ENCODE results near the gene SPHK1. TPM values are rescaled to one million over a fixed set of nuclear protein-coding genes. Genes with fewer than 3 reads are reported as not detected.
"Not testable (repeated sequence)": the region's sequence is repeated elsewhere in the genome, so short reads cannot be mapped to it uniquely, and the experiment has no call there.

SPHK1 gene
- total and polyA plus RNA-seq, 4 donors: 8.6 to 24.5 (median 18.0) TPM

DNA sequence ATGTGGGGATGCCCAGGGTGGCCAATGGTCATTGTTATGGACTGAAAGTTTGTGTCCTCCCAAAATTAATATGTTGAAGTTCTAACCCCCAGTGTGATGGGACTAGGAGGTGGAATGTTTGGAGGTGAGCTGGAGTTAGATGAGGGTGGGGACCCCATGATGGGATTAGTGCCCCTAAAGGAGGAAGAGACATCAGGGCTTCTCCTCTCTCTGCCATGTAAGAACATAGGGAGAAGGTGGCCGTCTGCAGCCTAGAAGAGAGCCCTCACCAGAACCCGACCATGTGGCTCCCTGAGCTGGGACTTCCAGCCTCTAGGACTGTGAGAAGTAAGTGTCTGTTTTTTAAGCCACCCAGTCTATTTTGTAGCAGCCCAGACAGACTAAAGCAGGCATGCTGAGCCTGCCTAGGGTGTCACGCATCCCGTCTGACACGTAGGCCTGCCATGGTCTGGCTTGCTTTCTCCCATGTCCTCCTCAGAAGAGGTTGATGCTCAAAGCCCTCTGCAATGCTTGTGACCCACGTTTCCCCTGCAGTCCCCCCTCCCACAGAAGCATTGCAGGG is 26.7 kb upstream of the SPHK1 start:
- 74 to 79% methylated on average over 6 of the region's 6 CpGs for WGBS, 2 donors
- no peak for ATAC-seq (ENCODE audit: low FRiP score)
- H3K36me3 ChIP-seq (ENCODE audit: control insufficient read depth in 1 of 2, insufficient read depth in 2 of 2, low read length in 1 of 2): no peaks in the 10 kb centered on the region

DNA sequence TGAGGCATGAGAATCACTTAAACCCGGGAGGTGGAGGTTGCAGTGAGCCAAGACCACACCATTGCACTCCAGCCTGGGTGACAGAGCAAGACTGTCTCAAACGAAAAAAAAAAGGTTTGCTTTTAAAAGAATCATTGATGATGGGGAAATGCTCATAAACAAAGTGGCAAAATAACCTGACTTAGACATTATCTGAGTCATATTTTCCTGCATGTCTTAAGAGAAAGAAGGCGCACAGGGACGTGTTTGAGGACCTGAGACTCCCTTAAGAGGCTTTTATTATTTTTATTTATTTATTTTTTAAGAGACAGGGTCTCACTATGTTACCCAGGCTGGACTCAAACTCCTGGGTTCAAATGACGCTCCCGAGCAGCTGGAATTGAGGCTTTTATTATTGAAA is 25.0 kb upstream of the SPHK1 start:
- no peak for ATAC-seq (ENCODE audit: low FRiP score)
- Histone ChIP-seq H3K4me3 (ENCODE audit: low read length in 2 of 2) (no peak overlapping the region), H3K27me3 (ENCODE audit: control insufficient read depth in 1 of 2, insufficient read depth in 2 of 2, low read length in 1 of 2) (no peaks in the 10 kb centered on the region), H3K4me1 (ENCODE audit: control insufficient read depth in 1 of 2, insufficient read depth in 2 of 2, low read length in 2 of 2) (no peaks in the 10 kb centered on the region), H3K36me3 (ENCODE audit: control insufficient read depth in 1 of 2, insufficient read depth in 2 of 2, low read length in 1 of 2) (no peaks in the 10 kb centered on the region), H3K27ac (ENCODE audit: low read depth in 1 of 2, low read length in 2 of 2) (no peak overlapping the region), H3K9me3 (ENCODE audit: control insufficient read depth, low read length) (no peaks in the 10 kb centered on the region)
- 77% methylated on average over 6 of the region's 6 CpGs for WGBS, 2 donors
- no peak for DNase-seq
- intact Hi-C loops (cut with DNase I): loop anchor here in 1 of 2 donors (10.0 kb wide), 1 partner anchor 55 kb away; the partner anchor contains the start of gene QRICH2

More for the DNA sequence above, 26.7 kb upstream of the SPHK1 start:
- no peak for DNase-seq
- peaks cover 0 to 2% of the 10 kb centered on the region in 2 donors for H3K27me3 ChIP-seq (ENCODE audit: control insufficient read depth in 1 of 2, insufficient read depth in 2 of 2, low read length in 1 of 2)
- no peak overlapping the region for H3K4me3 ChIP-seq (ENCODE audit: low read length in 2 of 2)
- intact Hi-C loops (cut with DNase I): loop anchor here in 1 of 2 donors (10.0 kb wide), 1 partner anchor 53 kb away; the partner anchor contains the start of gene QRICH2
- H3K4me1 ChIP-seq (ENCODE audit: control insufficient read depth in 1 of 2, insufficient read depth in 2 of 2, low read length in 2 of 2): no peaks in the 10 kb centered on the region
- H3K9me3 ChIP-seq (ENCODE audit: control insufficient read depth, low read length): no peaks in the 10 kb centered on the region
- no peak overlapping the region for H3K27ac ChIP-seq (ENCODE audit: low read depth in 1 of 2, low read length in 2 of 2)

DNA sequence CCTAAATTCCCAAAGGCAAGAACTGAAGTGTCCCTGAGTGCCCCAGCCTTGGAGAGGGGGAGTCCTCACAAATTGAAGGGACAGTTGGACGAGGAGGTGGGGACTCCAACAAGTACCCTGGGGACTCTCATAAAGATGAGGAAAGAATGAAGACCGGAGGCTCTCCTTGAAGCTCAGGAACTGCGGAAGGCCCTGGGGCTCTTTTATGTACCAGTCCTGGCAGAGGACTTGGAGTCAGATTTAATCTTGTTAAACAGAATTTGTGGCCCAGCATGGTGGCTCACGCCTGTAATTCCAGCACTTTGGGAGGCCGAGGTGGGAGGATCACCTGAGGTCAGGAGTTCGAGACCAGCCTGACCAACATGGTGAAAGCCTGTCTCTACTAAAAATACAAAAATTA is 24.6 kb upstream of the SPHK1 start:
- H3K9me3 ChIP-seq (ENCODE audit: control insufficient read depth, low read length); H3K36me3 ChIP-seq (ENCODE audit: control insufficient read depth in 1 of 2, insufficient read depth in 2 of 2, low read length in 1 of 2); DNase-seq; H3K27me3 ChIP-seq (ENCODE audit: control insufficient read depth in 1 of 2, insufficient read depth in 2 of 2, low read length in 1 of 2); H3K4me1 ChIP-seq (ENCODE audit: control insufficient read depth in 1 of 2, insufficient read depth in 2 of 2, low read length in 2 of 2); ATAC-seq (ENCODE audit: low FRiP score); H3K27ac ChIP-seq (ENCODE audit: low read depth in 1 of 2, low read length in 2 of 2); H3K4me3 ChIP-seq (ENCODE audit: low read length in 2 of 2): not testable (repeated sequence)
- intact Hi-C loops (cut with DNase I): loop anchor here in 1 of 2 donors (10.0 kb wide), 1 partner anchor 55 kb away; the partner anchor contains the start of gene QRICH2
- 85 to 91% methylated on average over 6 of the region's 6 CpGs for WGBS, 2 donors

DNA sequence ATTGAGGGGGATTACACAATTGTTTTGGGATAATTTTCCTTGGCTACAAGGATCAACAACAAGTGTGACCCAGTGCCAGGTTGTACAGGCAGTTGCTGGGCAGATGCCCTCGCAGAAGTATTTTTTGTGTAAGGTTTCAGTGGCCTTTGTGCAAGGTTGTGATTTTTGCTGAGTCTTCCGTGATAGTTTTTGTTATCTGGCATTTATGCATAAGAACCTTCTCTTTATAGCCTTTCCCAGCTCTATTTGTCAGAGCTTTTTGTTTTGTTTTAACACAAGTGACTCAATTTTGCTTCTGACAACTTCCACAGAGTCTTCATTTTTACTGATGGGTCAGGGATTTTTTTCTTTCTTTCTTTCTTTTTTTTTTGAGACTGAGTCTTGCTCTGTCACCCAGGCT is 23.9 kb upstream of the SPHK1 start:
- no peak for ATAC-seq (ENCODE audit: low FRiP score)
- no peak overlapping the region for H3K4me3 ChIP-seq (ENCODE audit: low read length in 2 of 2)
- no peaks in the 10 kb centered on the region for H3K36me3 ChIP-seq (ENCODE audit: control insufficient read depth in 1 of 2, insufficient read depth in 2 of 2, low read length in 1 of 2)
- H3K9me3 ChIP-seq (ENCODE audit: control insufficient read depth, low read length): no peaks in the 10 kb centered on the region
- intact Hi-C loops (cut with DNase I): no loop called here
- H3K27ac ChIP-seq (ENCODE audit: low read depth in 1 of 2, low read length in 2 of 2): no peak overlapping the region
- no peaks in the 10 kb centered on the region for H3K27me3 ChIP-seq (ENCODE audit: control insufficient read depth in 1 of 2, insufficient read depth in 2 of 2, low read length in 1 of 2)
- 54 to 75% methylated on average over 2 of the region's 2 CpGs for WGBS, 2 donors
- no peaks in the 10 kb centered on the region for H3K4me1 ChIP-seq (ENCODE audit: control insufficient read depth in 1 of 2, insufficient read depth in 2 of 2, low read length in 2 of 2)
- no peak for DNase-seq

DNA sequence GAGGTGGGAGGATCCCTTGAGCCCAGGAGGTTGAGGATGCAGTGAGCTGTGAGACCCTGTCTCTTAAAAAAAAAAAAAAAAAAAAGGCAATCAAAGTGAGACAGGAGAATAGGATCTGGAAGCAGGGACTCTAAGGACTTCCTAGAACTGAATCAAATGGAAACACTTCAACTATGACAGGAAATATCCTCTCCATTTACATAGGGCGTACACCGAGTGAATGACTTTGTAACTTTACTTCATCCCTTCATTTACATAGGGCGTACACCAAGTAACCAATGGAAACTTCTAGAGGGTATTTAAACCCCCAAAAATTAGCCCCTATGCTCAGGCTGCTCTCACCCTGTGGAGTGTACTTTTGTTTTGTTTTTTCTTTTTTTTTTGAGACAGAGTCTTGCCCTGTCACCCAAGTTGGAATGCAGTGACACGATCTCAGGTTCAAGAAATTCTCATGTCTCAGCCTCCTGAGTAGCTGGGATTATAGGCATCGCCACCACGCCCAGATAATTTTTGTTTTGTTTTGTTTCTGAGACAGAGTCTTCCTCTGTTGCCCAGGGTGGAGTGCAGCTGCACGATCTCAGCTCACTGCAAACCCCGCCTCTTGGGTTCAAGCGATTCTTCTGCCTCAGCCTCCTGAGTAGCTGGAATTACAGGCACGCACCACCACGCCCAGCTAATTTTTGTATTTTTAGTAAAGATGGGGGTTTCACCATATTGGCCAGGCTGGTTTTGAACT is 21.1 kb upstream of the SPHK1 start:
- H3K4me3 ChIP-seq (ENCODE audit: low read length in 2 of 2): no peak overlapping the region
- no peaks in the 10 kb centered on the region for H3K36me3 ChIP-seq (ENCODE audit: control insufficient read depth in 1 of 2, insufficient read depth in 2 of 2, low read length in 1 of 2)
- DNase-seq (no peak), ATAC-seq (ENCODE audit: low FRiP score) (no peak)
- no peaks in the 10 kb centered on the region for H3K4me1 ChIP-seq (ENCODE audit: control insufficient read depth in 1 of 2, insufficient read depth in 2 of 2, low read length in 2 of 2)
- intact Hi-C loops (cut with DNase I): no loop called here
- WGBS, 2 donors: 88 to 89% methylated on average over 11 of the region's 11 CpGs
- H3K27ac ChIP-seq (ENCODE audit: low read depth in 1 of 2, low read length in 2 of 2): no peak overlapping the region
- H3K9me3 ChIP-seq (ENCODE audit: control insufficient read depth, low read length): no peaks in the 10 kb centered on the region
- H3K27me3 ChIP-seq (ENCODE audit: control insufficient read depth in 1 of 2, insufficient read depth in 2 of 2, low read length in 1 of 2): no peaks in the 10 kb centered on the region

DNA sequence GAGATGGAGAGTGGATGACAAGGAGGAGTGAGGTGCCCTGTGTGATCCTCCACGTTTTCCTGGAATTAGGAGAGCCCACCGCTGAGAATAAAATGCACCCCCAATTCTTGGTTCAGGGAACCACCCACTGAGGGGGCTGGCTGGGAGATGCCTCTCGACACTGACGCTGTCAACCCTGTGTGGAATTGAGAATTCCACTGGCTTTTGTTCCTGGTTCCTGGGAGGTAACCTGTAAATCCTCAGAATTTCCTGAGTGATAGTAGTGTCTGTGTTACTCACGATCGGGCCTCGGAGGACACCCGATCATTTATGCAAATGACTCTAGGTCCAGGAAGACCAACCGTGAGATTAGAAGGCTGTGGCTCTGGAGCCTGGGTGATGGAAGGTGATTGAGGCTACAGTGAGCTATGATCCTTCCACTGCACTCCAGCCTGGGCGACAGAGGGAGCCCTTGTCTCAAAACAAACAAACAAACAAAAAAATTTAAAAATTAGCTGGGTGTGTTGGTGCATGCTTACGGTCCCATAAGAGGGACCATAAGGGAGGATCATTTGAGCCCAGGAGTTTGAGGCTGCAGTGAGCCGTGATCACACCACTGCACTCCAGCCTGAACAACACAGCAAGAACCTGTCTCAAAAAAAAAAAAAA is 19.0 kb upstream of the SPHK1 start:
- H3K27me3 ChIP-seq (ENCODE audit: control insufficient read depth in 1 of 2, insufficient read depth in 2 of 2, low read length in 1 of 2): no peaks in the 10 kb centered on the region
- intact Hi-C loops (cut with DNase I): no loop called here
- H3K4me3 ChIP-seq (ENCODE audit: low read length in 2 of 2): no peak overlapping the region
- no peaks in the 10 kb centered on the region for H3K9me3 ChIP-seq (ENCODE audit: control insufficient read depth, low read length)
- ATAC-seq (ENCODE audit: low FRiP score) (no peak), DNase-seq (no peak)
- H3K27ac ChIP-seq (ENCODE audit: low read depth in 1 of 2, low read length in 2 of 2): no peak overlapping the region
- no peaks in the 10 kb centered on the region for H3K4me1 ChIP-seq (ENCODE audit: control insufficient read depth in 1 of 2, insufficient read depth in 2 of 2, low read length in 2 of 2)
- no peaks in the 10 kb centered on the region for H3K36me3 ChIP-seq (ENCODE audit: control insufficient read depth in 1 of 2, insufficient read depth in 2 of 2, low read length in 1 of 2)
- 68 to 71% methylated on average over 12 of the region's 12 CpGs for WGBS, 2 donors

DNA sequence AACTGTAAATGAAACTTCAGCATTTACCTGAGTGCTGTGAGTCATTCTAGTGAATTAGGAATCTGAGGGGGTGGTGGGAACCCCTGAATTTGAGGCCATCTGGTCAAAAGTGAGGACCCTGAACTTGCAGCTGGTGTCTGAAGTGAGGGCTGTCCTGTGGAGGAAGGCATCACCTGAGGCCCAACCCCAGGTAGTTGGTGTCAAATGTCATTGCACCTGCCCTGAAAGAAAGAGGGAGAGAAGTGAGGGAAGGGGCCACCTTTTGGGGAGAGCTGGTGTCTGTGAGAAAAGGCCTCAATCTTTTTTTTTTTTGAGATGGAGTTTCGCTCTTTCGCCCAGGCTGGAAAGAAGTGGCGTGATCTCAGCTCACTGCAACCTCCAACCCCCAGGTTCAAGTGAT is 18.2 kb upstream of the SPHK1 start:
- no peak for DNase-seq
- Histone ChIP-seq H3K4me3 (ENCODE audit: low read length in 2 of 2) (no peak overlapping the region), H3K27me3 (ENCODE audit: control insufficient read depth in 1 of 2, insufficient read depth in 2 of 2, low read length in 1 of 2) (no peaks in the 10 kb centered on the region), H3K9me3 (ENCODE audit: control insufficient read depth, low read length) (no peaks in the 10 kb centered on the region), H3K27ac (ENCODE audit: low read depth in 1 of 2, low read length in 2 of 2) (no peak overlapping the region), H3K36me3 (ENCODE audit: control insufficient read depth in 1 of 2, insufficient read depth in 2 of 2, low read length in 1 of 2) (no peaks in the 10 kb centered on the region), H3K4me1 (ENCODE audit: control insufficient read depth in 1 of 2, insufficient read depth in 2 of 2, low read length in 2 of 2) (no peaks in the 10 kb centered on the region)
- WGBS, 2 donors: 96 to 100% methylated on average over 3 of the region's 3 CpGs
- intact Hi-C loops (cut with DNase I): no loop called here
- ATAC-seq (ENCODE audit: low FRiP score): no peak

DNA sequence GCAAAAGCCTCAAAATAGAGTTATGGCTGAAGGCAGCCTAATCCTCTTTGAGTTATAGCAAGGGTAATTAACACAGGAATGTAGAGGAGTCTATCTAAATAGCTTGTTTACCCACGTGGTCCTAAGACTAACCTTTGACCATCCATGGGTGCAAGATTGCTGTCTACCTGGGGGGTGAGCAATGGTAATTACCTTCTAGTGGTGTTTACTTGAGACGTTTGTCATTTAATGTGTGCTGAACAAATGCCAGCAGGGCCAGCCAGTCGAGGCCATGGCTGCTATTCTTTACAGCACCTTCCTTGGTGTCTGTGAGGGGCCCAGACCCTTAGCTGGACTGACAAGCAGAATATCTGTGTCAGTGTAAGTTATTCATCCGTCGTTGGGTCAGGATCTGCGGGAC is 16.8 kb upstream of the SPHK1 start:
- H3K27ac ChIP-seq (ENCODE audit: low read depth in 1 of 2, low read length in 2 of 2): no peak overlapping the region
- H3K36me3 ChIP-seq (ENCODE audit: control insufficient read depth in 1 of 2, insufficient read depth in 2 of 2, low read length in 1 of 2): no peaks in the 10 kb centered on the region
- H3K27me3 ChIP-seq (ENCODE audit: control insufficient read depth in 1 of 2, insufficient read depth in 2 of 2, low read length in 1 of 2): no peaks in the 10 kb centered on the region
- H3K4me3 ChIP-seq (ENCODE audit: low read length in 2 of 2): no peak overlapping the region
- 70 to 77% methylated on average over 6 of the region's 6 CpGs for WGBS, 2 donors
- no peak for DNase-seq
- intact Hi-C loops (cut with DNase I): no loop called here
- ATAC-seq (ENCODE audit: low FRiP score): no peak
- no peaks in the 10 kb centered on the region for H3K4me1 ChIP-seq (ENCODE audit: control insufficient read depth in 1 of 2, insufficient read depth in 2 of 2, low read length in 2 of 2)
- no peaks in the 10 kb centered on the region for H3K9me3 ChIP-seq (ENCODE audit: control insufficient read depth, low read length)
